ENCODE data around the gene HECTD1.
"Not testable (repeated sequence)": the region's sequence is repeated elsewhere in the genome, so short reads cannot be mapped to it uniquely, and the experiment has no call there.

Gene HECTD1

DNA sequence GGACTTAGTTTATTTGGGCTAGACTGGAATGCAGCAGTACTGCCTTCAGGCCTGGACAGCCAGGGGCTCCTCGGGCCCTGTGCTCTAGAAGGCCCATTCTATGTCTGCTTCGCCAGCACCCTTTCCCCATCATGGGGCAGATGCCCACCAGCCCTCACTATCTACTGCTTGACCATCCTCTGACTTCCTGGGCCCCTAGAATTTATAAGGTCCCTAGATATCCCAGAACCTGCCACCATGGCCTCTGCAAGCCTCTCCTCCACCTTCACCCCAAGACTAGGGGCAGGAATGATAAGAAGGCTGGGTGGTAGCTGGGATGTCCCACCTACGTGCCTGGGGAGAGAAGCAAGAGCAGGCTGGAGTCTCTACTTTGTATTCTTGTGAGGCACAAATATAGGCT lies 122.6 kb downstream of the HECTD1 start:
- no peak for DNase-seq

DNA sequence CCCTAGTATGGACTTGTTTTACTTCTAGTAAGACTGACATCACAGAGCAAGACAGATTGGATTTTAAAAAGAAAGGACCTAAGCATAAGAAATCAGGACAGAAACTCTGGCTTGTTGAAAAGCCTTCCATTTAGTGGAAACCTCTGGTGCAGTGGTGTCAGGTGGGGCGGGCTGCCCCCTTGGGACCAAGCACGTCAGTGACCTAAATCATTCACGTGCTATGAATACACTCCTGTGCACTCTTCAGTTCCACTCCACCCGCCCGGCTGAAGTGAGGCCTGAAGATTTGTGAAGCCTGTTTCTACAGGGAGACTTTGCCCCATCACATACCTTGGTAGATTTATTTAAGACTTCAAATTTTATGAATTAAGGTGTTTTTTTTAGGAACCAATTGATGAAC lies 123.2 kb downstream of the HECTD1 start:
- DNase-seq = no peak

DNA sequence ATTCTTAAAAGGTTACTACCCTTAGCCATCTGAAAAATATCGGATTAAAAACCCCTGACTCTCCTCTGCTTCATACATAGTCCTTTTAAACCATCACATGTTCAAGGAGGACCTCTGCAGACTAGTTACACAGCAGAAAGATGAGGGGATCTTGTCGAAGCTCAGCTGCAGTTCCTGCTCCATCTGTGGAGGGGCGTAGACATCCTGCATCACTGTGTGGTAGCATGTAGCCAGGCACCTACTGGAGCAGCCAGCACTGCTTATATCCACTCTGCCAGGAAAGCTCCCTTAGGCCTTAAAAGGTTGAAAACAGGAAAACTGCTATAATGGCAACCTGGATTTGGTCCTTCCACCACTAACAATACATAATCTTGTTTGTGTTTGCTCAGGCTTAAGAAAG lies 123.8 kb downstream of the HECTD1 start:
- DNase-seq = no peak

DNA sequence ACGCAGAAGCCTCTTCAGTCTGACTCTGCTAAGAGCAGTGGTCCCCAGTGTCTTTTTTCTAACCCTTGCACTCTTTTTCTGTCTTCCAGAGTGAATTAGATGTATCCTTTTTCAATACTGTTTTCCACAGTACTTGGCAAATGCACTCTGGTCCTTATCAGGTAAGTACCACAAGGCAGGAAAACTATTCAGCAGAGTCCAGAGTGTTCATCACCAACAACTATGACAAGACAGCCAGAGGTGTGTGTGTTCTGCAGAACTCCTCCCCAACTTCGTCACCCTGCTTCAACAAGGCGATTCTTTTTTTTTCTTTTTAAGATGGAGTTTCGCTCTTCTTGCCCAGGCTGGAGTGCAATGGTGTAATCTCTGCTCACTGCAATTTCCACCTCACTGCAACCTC lies 127.1 kb downstream of the HECTD1 start:
- no peak for DNase-seq

DNA sequence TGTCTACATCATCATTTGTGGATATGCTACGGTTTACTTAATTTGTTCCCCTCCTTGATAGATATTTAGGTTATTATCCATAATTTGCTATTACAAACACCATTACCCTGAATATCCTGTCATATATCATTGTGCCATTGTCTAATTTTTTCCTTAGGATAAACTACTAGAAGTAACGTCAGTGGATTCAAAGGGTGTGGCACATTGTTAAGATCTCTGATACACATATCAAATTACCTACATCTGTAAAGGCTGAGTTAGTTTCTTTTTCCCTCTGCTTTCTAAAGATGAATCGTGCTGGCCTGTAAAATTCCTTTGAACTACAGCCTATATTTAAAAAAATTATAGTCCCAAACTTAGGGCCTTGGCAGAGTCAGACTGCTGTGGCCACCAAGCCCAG lies 127.5 kb downstream of the HECTD1 start:
- DNase-seq = no peak

DNA sequence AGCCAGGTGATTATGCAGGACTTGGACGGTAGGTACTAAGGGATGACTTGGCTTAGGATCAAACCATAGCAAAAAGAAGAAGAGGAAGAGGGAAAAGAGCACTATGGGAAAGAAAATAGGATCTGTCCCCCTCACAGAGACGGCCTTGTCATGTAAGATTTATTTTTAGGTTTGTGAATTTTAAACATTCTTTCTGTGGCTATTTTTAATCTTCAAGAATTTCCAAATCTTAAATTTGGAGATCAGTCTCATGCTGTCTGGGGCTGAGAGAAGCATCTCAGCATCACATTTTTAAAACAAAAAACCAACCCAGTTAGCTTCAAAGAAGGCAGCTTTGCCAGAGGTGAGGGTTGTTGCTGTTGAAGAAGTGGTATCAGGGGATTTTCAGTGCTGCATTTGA lies 128.8 kb downstream of the HECTD1 start:
- no peak for DNase-seq

DNA sequence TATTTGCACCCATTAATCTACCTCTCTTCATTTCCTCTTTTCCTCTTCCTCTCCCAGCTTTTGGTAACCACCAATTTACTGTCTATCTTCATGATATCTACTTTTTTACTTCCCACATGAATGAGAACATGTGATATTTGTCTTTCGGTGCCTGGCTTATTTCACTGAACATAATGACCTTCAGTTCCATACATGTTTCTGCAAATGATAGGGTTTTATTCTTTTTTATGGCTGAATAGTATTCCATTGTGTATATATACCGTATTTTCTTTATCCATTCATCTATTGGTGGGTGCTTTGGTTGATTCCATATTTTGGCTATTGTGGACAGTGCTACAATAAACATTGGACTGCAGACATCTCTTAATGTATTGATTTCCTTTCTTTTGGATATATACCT lies 132.4 kb downstream of the HECTD1 start:
- no peak for DNase-seq

DNA sequence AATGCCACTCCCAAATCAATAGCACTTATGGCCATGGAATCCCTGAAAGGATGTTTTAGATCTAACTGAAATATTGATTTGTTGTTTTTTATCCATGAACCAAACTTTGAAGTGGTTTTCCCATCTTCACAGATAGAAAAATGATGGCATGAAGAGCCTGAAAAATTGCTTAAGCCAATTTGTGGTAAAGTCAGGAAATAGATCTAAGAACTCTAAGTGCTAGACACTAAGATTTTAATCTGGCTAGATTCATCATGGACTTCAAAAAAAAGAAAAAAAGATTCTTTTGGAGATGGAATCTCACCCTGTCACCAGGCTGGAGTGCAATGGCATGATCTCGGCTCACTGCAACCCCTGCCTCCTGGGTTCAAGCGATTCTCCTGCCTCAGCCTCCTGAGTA lies 136.4 kb downstream of the HECTD1 start:
- no peak for DNase-seq

DNA sequence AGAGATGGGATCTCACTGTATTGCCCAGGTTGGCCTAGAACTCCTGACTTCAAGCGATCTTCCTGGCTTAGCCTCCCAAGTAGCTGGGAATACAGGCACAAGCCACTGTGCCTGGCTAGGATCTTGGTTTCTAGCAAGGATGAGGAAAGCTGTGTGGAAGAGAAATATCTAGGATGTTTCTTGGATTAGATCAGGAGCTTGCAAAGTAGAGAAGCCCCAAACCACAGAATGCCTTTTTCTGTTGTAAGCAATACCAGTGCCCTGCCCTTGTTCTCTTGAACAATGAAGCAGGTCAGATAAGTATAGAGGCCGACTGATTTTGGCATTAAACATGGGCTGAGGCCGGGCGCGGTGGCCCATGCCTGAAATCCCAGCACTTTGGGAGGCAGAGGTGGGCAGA lies 137.2 kb downstream of the HECTD1 start:
- DNase-seq = no peak

DNA sequence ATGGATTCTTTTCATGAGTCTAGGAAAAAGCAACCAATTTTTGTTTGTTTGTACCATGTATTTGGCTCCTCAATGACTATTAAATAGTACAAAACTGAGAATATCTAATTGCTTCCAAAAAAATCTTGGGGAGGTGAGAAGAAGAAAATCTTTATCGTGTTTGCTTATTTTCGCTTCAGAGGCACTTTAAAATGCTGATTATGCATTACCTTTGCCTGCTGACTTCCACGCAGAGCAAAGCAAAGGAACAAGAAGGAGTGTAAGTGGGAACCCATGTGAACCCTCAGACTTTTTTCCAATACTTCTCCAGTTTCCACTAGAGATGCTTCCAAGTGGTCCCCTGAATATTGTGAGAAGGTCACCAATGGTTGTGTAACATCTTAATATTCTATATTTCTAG lies 138.2 kb downstream of the HECTD1 start:
- no peak for DNase-seq

DNA sequence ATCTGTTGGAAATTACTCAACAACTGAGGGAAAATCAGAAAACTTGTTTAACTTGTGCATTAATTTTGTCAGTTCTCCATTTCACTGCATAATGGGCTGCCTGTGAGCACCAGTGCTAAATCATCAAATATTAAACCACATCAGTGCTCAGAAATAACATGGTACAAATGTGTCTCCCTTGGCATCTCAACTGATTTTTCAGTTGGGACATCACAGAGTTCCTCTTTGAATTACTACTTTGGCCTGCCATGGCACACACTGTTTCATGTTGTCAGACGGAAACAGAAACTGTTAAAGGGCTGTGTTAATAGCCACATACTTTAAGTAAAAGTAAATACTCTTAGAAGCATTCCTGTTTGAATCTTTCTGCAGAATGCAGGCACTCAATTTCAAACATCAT lies 139.4 kb downstream of the HECTD1 start:
- DNase-seq = no peak

DNA sequence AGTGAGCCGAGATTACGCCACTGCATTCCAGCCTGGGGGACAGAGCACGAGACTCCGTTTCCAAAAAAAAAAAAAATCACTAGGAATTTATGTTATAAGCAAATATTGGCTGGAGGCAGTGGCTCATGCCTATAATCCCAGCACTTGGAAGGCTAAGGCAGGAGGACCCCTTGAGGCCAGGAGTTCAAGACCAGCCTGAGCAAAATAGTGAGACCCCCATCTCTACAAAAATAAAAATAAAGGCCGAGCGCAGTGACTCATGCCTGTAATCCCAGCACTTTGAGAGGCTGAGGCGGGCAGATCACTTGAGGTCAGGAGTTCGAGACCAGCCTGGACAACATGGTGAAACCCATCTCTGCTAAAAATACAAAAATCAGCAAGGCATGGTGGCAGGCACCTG lies 144.7 kb downstream of the HECTD1 start:
- not testable (repeated sequence) for DNase-seq

DNA sequence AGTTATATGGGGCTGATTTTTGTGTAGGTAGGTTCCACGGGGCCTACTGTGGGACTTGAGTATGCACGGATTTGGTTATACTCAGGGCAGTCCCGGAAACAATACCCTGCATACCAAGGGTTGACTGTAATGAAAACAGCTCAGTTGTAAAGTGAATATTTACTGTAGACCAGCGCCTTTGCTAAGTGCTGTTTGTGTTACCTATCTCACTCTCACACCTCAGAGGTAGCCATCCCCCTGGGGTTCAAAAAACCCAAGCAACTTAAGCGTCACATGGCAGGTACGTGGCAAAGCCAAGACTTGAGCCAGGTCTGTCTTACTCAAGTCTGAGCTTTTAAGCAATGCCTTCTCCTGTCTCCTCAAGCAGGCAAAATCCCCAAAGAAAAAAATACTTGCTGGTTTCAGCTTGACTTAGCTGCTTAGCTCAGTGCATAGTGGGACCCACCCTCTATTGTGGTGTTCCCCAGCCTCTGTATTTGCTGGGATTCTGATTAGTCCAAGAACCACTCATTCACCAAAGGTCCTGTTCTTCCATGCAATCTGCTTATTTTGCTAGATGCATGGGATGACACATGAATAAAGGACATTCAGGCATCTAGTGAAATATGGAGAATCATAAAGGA lies 147.2 kb downstream of the HECTD1 start:
- DNase-seq = no peak

DNA sequence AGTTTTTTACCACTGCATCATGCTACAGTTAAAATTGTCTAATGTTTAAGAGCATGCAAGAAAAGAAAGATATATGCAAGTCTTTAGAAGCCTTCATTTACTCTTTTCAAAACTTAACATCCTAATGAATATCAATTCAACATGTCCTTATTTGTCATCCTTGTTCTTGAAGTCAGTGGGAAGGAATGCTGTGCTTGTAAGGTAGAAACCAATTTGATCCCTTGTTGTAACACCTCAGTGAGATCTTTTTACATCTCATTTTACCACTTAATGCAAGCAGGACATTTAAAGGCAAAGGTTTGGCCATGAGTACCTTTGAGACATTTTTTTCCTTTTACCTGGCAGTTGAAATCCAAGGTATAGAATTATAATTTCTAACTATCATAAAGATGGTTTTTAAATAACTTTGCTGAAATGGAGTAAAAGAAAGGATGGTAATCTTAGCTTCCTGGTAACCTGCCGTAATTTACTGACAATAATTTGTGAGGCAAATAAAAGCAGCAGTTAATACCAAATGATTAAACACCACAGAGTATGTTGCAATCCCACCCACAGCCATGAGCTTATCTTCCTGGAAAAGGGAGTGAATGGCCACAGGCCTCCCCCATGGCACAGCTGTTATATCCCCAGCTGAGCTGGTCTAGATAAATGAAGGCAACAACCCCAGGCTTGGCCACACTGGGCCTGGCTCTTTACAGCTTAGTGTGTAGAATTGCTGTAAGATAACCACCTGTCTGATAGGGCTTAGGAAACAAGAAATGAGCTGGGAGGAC lies 148.3 kb downstream of the HECTD1 start:
- no peak for DNase-seq

DNA sequence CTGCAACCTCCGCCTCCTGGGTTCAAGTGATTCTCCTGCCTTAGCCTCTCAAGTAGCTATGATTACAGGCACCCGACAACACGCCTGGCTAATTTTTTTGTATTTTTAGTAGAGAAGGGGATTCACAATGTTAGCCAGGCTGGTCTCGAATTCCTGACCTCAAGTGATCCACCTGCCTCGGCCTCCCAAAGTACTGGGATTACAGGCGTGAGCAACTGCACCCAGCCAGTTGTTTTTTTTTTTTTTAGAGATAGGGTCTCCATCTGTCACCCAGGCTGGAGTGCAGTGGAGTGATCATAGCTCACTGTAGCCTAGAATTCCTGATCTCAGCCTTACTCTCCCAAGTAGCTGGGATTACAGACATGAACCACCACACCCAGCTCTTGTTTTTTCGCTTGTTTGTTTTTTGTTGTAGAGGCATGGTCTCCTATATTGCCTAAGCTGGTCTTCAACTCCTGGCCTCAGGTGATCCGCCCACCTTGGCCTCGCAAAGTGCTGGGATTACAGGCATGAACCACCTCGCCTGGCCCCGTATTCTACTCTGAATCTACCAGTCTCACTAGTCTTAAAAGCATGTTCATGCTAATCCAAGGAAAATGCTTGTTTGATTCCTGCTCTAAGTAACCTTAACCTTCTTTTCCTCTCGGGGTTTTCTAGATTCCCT lies 149.8 kb downstream of the HECTD1 start:
- DNase-seq = no peak

DNA sequence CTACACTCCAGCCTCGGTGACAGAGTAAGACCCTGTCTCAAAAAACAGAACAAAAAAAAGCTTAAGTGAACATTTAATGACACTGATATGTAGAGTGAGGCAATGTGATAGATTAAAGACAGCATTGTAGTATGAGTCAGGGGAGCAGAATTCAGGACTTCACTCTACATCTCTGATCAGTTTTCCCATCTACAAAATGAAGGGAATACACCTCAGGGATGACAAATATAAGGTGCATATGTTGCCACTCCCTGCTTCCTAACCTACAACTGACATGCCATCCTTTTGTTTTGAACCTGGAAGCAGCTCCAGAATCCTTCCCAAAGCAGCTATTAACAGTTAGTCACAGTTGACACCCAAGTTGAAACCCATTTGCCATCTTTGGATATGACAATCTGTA lies 150.6 kb downstream of the HECTD1 start:
- DNase-seq = no peak

DNA sequence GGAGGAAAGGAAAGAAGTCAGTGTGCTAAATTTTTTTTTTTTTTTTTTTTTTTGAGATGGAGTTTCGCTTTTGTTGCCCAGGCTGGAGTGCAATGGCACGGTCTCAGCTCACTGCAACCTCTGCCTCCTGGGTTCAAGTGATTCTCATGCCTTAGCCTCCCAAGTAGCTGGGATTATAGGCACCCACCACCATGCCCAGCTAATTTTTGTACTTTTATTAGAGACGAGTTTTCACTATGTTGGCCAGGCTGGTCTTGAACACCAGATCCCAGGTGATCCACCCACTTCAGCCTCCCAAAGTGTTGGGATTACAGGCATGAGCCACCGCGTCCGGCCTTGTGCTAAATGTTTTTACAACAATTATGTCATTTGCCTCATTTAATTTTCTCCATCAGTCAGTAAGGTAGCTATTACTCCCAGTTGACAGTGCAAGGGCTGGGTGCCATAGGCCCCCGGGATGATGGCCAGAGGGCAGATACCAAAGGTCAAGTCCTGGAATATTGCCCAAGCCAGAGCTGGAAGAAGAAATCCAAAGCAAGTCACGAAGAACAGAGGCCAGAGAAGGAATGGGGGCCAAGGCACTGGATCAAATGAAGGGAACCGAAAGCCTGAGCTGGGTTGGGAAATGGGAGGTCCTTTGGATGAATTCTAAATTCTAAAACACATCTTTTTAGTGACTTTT lies 154.5 kb downstream of the HECTD1 start:
- DNase-seq = not testable (repeated sequence)

DNA sequence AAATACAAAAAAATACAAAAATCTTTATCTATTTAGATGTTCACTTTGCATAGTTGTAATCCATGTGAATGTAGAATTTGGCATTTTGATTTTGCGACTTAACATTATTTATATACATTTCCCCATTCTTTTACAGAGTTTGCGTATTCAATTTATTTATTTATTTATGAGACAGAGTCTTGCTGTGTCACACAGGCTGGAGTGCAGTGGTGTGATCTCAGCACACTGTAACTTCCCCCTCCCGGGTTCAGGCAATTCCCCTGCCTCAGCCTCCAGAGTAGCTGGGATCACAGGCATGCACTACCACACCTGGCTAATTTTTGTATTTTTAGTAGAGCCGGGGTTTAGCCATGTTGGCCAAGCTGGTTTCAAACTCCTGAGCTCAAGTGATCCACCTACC lies 156.1 kb downstream of the HECTD1 start:
- no peak for DNase-seq

DNA sequence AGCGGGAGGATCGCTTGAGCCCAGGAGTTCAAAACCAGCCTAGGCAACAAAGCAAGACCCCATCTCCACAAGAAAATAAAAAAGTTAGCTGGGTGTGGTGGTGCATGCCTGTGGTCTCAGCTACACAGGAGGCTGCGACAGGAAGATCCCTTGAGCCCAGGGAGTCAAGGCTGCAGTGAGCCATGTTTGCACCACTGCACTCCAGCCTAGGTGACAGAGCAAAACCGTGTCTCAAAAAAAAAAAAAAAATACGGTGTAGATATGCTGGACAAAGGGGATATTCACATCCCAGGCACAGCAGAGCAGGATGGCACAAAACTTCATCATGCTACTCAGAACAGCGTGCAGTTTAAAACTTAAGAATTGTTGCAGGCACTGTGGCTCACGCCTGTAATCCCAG lies 156.6 kb downstream of the HECTD1 start:
- no peak for DNase-seq
